Mucosa of descending colon (tissue), 3 donors: Measurements from ENCODE around the gene BLZF1. TPM values are rescaled to one million over a fixed set of nuclear protein-coding genes. Genes with fewer than 3 reads are reported as not detected.
A peak's percentile ranks its signal among the peaks of the same experiment; 100 is the strongest.

ENCODE experiments used
- ATAC-seq: fragments of 200-7000 bp; cut with Tn5 transposase; one replicate; pipeline ENCODE4 v1.9.1; 2020; ENCODE audit warnings: mild to moderate bottlenecking, moderate library complexity
- DNase-seq, 3 donors: peaks; one replicate each; pipeline ENCODE4 v3.0.0-alpha.2; 2020
- H3K36me3 ChIP-seq: fragments of 200-600 bp; one replicate; pipeline ENCODE4 v1.8.0; 2021; ENCODE audit warnings: low read depth, mild to moderate bottlenecking
- H3K4me1 ChIP-seq: fragments of 200-600 bp; one replicate; pipeline ENCODE4 v1.8.0; 2021; ENCODE audit warnings: low read depth, mild to moderate bottlenecking
- H3K4me3 ChIP-seq: fragments of 200-600 bp; one replicate; pipeline ENCODE4 v1.8.0; 2021; ENCODE audit warnings: mild to moderate bottlenecking
- H3K9me3 ChIP-seq: fragments of 200-600 bp; one replicate; pipeline ENCODE4 v1.8.0; 2021; ENCODE audit warnings: mild to moderate bottlenecking
- intact Hi-C, 2 donors: fragments of 100-400 bp; cut with DNase I in 1 of 2; cut with micrococcal nuclease in 1 of 2; formaldehyde crosslinking; loops; one replicate each; pipeline versions ENCODE4 v1.11.0 to v1.11.1; 2022; cut with DNase I, micrococcal nuclease
- long read RNA-seq, 2 donors: library from polyadenylated mRNA; unstranded; transcript quantifications; one replicate each; pipeline ENCODE4 v2.0.0, GENCODE V29; 2019 to 2021
- total RNA-seq, 3 donors: library from RNA; stranded (reverse); fragmentation: NEBNext Ultra II Directional in 2 of 3; extraction: Animal tissue kit (Norgen Biotek cat#: 25700) in 2 of 3; gene quantifications; one replicate each; pipeline versions ENCODE4 v1.2.1 to v1.2.4, GENCODE V29; 2021 to 2023
- TF ChIP-seq, protein P1 (sequence below): fragments of 200-600 bp; IDR thresholded peaks from one replicate; pipeline ENCODE4 v1.8.0; 2022; ENCODE audit warnings: antibody characterized with exemption, mild to moderate bottlenecking
- donor health status: DM: no; HTN: no; CAD: no; lungs with moderate emphysema.
- donor health status: DM: no; HTN: no; CAD: no.
- donor health status: DM: no; HTN: yes; CAD: no.

Gene BLZF1, protein sequence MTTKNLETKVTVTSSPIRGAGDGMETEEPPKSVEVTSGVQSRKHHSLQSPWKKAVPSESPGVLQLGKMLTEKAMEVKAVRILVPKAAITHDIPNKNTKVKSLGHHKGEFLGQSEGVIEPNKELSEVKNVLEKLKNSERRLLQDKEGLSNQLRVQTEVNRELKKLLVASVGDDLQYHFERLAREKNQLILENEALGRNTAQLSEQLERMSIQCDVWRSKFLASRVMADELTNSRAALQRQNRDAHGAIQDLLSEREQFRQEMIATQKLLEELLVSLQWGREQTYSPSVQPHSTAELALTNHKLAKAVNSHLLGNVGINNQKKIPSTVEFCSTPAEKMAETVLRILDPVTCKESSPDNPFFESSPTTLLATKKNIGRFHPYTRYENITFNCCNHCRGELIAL
- 10 to 100 TPM; 23.5 to 35.9 (median 30.8) TPM for total RNA-seq
- long read RNA-seq, donor 1, transcript BLZF1-203 (7 exons, 2,749 nt), result major isoform, 12 of 20 reads
- long read RNA-seq, donor 1, partial matches to known transcripts, result 4 of 20 reads
- long read RNA-seq, donor 1, other reads (novel, unspliced or antisense), result 2 of 20 reads
- long read RNA-seq, donor 2, transcript BLZF1-203 (7 exons, 2,749 nt), result major isoform, 7 of 11 reads
- long read RNA-seq, donor 2, partial matches to known transcripts, result 2 of 11 reads
- long read RNA-seq, donor 2, other reads (novel, unspliced or antisense), result 0 of 11 reads

DNA sequence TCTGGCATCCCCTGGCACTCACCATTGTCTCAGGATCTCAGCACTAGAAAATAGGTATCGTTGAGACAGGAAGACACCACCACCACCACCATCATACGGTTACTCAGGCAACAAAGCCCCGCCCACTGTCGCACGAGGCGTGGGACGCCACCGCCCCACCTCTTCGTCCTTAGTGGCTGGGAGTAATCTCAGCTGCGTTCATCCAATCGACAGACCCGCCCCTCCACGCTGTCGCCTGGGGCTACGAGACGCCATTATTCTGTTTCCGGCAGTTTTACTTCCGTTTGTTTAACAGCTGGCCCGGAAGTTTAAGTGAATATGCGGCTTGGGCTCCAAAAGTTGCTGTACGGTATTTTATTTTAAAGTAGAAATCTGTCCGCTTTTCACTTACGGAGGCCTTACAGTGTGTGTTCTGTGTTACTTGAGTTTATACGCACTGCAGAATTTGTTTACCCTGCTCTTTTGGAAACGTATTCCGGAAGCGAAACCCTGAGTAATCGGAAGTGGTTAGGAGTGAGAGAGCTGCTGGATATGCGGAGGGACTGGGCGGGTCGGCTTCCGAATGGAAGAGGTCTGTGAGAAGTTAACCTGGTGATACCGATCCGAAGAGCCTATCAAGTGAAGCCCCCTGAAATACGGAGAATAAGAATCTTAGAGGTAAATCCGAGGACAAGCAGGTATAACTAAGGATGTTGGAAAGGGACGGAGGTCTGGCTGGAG is at the start of gene BLZF1, which contains the start of gene NME7:
BLZF1 (plus strand) TSS at position 510 of the 720 bp plus-strand sequence. CDS start 1,328 bp downstream, outside the sequence.
NME7 (minus strand) TSS at position 112 of the 720 bp plus-strand sequence; CDS start at position 25, 87 bp downstream.
- intact Hi-C loops, result no loop called here
- TF ChIP-seq, protein P1, sequence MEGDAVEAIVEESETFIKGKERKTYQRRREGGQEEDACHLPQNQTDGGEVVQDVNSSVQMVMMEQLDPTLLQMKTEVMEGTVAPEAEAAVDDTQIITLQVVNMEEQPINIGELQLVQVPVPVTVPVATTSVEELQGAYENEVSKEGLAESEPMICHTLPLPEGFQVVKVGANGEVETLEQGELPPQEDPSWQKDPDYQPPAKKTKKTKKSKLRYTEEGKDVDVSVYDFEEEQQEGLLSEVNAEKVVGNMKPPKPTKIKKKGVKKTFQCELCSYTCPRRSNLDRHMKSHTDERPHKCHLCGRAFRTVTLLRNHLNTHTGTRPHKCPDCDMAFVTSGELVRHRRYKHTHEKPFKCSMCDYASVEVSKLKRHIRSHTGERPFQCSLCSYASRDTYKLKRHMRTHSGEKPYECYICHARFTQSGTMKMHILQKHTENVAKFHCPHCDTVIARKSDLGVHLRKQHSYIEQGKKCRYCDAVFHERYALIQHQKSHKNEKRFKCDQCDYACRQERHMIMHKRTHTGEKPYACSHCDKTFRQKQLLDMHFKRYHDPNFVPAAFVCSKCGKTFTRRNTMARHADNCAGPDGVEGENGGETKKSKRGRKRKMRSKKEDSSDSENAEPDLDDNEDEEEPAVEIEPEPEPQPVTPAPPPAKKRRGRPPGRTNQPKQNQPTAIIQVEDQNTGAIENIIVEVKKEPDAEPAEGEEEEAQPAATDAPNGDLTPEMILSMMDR, result no peak
- ATAC-seq (peak; percentile 100), DNase-seq (peak; percentile 97 to 99 (median 98))
- H3K4me3 ChIP-seq, result peak within 1 kb of the TSS; percentile 33
- no peaks in the 10 kb centered on the region for H3K36me3 ChIP-seq
- H3K4me1 ChIP-seq, result peaks cover 14% of the 10 kb centered on the region
- peaks cover 3% of the 10 kb centered on the region for H3K9me3 ChIP-seq

DNA sequence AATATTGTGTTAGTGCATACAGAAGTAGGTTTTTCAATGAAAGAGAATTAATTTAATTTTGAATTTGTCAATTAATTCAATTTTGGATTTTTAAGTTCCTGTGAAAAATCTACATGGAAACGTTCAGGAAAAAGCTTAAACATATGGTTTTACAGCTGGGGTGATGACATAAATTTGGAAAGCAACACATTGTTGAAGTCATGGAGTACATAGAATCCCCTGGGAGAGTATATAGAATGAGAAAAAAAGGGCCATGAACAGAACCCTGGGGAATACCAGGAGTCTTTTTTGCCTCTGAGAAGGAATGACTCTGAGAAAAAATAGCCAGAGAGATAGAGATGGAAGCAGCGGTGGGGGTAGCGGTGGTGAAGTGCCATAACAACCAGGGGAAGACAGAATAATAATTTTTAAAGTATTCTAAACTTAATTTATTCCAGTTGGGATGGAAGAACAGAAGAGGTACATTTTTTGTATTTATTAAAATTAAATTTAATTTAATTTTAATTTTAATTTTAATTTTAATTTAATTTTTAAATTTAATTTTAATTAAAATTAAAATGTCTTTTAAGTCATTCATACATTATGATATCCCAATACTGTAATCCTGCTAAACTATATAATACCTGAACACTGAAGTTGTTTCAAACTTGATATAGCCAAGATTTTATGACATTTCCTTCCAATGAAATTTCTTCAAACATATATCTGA is 49.3 kb upstream of the BLZF1 start:
- Histone ChIP-seq H3K36me3 (no peaks in the 10 kb centered on the region), H3K9me3 (no peaks in the 10 kb centered on the region), H3K4me1 (no peaks in the 10 kb centered on the region), H3K4me3 (no peak overlapping the region)
- ATAC-seq (no peak), DNase-seq (no peak)
- TF ChIP-seq, protein P1, result no peak
- intact Hi-C loops, result no loop called here

DNA sequence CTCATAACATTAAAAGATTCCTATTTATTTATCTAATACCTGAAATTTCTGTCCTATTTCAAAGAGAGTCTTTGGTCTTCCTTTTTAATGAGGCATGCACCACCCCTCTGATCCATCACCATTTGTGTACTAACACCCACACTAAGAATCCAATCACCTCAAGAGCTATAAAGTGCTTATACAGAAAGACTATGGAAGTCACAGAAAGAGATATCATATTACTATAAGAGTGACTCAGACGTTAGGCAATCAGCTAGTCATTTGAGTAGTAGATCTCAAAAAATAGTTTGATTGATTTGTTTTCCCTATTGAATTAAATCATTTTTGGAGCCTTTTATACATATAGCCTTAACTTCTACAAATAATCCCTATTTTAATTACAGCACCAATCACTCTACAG is 46.5 kb upstream of the BLZF1 start:
- Histone ChIP-seq H3K9me3 (no peaks in the 10 kb centered on the region), H3K4me3 (no peak overlapping the region), H3K4me1 (no peaks in the 10 kb centered on the region), H3K36me3 (no peaks in the 10 kb centered on the region)
- no peak for DNase-seq
- no peak for ATAC-seq
- TF ChIP-seq, protein P1, result no peak
- intact Hi-C loops, result no loop called here

DNA sequence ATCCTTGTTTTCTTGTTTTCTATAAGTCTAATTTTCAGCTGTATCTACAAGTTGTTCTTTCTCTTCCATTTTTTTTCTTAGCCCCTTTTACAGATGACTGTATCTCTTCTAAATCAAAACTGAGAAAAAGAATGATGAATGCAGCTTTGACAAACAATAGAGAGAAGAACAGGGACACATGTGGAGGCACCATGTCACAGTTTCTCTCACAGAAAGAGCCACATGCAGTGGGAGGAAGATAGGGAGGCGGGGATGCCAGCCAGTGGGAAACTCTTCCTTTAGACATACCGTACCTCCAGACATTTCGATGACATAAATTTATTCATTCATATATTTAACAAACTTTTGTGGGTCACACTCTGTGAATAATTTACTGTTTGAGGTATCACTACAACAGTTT is 45.9 kb upstream of the BLZF1 start:
- TF ChIP-seq, protein P1, result no peak
- no peaks in the 10 kb centered on the region for H3K9me3 ChIP-seq
- no peak for DNase-seq

DNA sequence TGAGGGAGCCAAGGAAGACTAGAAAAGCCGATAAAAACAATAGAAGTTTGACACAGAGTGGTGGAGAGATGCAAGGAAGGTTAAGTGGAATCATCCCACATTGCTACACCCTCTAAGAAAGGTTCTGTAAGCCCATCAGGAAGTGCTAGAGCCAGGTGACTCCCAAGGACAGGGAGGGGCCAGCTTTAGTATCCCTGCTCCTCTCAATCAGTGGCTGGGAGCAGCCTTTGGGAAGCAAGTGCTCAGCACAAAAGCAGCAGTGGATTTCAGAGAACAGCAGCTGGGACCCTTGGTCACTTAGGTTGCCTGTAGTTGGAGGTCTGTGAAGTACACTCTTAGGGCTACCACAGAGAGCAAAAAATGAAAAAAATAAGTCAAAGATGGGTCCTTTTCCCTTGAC is 42.9 kb upstream of the BLZF1 start:
- no peak for DNase-seq
- ATAC-seq, result no peak
- Histone ChIP-seq H3K36me3 (no peaks in the 10 kb centered on the region), H3K4me3 (no peak overlapping the region), H3K4me1 (no peaks in the 10 kb centered on the region), H3K9me3 (no peaks in the 10 kb centered on the region)
- intact Hi-C loops, result no loop called here
- TF ChIP-seq, protein P1, result no peak

More for the DNA sequence above, 45.9 kb upstream of the BLZF1 start:
- intact Hi-C loops, result no loop called here
- H3K36me3 ChIP-seq, result no peaks in the 10 kb centered on the region
- no peaks in the 10 kb centered on the region for H3K4me1 ChIP-seq
- no peak for ATAC-seq
- H3K4me3 ChIP-seq, result no peak overlapping the region
